Fibroblast of skin of left biceps (primary cell): ENCODE measurements around the gene PPP1R27.

ENCODE experiments used
- DNase-seq, 2 experiments: peaks; one replicate each; pipeline ENCODE4 v3.0.0-alpha.2; 2013; ENCODE audit warnings: low read depth in 2 of 2

Gene PPP1R27

GRCh38 chr17:81834831-81835267 lies at the start of gene PPP1R27:
Gene PPP1R27, minus strand, starts transcription at chr17:81835050. Its CDS starts 97 bp downstream, at chr17:81834953.
- DNase-seq = no peak

- no peak for DNase-seq
These were observed 49.7 kb upstream of the PPP1R27 start for GRCh38 chr17:81884520-81884919.

GRCh38 chr17:81879121-81879520 lies 44.3 kb upstream of the PPP1R27 start:
- no peak for DNase-seq

GRCh38 chr17:81878294-81878693 lies 43.4 kb upstream of the PPP1R27 start:
- DNase-seq = no peak

GRCh38 chr17:81877569-81877968 lies 42.7 kb upstream of the PPP1R27 start:
- DNase-seq = no peak

GRCh38 chr17:81871387-81872230 lies 36.8 kb upstream of the PPP1R27 start:
- DNase-seq = peak; percentile 70

DNA sequence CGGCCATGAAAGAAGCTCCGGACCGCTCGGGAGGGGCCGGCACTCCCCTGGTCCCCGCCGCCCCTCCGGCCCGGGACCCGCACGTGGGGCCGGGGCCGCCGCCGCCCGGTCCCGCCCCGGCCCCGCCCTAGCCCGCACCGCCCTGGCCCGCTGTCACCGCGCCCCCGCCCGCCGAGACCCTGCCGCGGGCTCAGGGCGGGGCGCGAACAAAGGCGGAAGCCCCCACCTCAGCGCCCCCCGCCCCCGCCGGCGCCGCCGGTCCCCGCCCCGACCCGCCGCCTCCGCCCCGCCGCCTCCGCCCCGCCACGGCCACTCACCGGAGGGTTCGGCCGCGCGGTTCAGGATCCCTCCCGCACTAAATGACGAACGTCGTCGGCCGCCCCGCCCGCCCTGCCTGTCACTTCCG lies 36.1 kb upstream of the PPP1R27 start, which contains the start of gene ARHGDIA:
TSS of gene ARHGDIA (minus strand) at position 357 of the 406 bp plus-strand sequence. CDS start 1,407 bp downstream, outside the sequence.
- no peak for DNase-seq

GRCh38 chr17:81870131-81870980 lies 35.5 kb upstream of the PPP1R27 start:
- no peak for DNase-seq

DNA sequence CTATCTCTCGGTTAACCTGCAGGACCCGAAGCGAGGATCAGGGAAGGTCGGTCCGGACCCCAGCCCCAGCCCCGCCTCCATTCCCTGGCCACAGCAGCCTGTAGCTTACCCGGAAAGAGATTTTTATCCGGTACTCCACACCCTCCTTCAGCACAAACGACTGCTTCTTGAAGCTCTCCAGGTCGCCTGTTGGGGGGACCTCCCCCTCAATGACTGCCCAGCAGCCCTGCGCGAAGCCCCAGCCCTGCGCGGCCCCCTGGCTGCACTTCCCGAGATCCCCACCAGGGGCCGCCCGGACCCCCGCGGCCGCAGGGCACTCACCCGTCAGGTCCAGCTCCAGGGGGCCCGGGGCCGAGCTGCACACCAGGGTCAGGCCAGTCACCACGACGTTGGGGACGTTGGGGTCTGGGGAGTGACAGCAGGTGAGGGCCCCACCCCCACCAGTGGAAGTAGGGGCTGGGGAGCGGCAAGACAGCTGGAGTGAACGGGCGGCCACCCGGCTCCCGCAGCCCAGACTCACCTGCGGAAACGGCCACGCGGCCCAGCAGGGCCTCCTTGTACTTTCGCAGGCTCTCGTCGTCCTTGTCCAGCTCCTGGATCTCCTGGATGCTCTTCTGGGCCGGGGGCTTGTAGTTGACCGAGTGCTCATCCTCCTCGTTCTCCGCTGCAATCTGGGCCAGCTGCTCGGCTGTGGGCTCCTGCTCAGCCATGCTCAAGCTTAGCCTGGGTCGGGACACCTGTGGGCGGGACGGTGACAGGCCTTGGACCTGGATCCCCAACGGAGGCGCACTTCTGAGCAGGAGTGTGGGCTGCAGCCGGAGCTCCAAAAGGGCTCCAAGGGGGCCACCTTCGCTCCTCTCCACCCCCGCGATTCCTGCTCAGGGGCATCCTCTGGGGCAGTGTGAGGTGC lies 34.6 kb upstream of the PPP1R27 start:
- DNase-seq = no peak

- peak; percentile 61 to 63 for DNase-seq
These were observed 33.9 kb upstream of the PPP1R27 start for GRCh38 chr17:81868674-81869220.

DNA sequence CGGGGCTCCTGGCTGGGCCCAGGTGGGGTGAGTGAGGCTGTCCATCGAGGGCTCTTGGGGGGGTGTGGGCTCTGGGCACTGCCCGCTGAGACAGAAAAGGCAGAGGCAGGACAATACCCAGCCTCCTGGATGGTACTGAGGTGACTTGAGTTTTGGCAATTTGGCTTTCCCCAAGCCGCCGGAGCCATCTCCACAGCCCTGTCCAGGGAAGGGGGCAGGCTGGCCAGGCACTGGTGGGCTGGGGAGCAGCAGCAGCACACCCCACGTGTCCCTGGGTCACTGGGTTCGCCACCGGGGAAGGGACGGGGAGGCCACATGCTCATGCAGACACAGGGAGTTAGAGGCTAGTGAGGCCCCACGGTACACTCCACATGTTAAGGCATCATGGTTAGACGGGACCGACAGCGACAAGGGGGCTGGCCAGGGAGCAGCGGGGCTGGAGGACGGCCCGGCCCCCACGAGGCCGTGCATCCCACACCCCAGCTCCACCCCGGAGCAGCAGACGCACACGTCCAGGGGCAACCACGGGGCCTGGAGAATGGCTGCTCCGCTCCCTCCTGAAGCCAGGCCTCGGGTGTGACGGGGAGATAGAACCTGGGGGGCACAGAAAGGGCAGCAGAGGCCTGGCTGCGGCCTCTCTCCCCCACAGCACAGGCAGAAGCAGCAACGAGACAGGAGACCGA lies 33.3 kb upstream of the PPP1R27 start:
- no peak for DNase-seq

DNA sequence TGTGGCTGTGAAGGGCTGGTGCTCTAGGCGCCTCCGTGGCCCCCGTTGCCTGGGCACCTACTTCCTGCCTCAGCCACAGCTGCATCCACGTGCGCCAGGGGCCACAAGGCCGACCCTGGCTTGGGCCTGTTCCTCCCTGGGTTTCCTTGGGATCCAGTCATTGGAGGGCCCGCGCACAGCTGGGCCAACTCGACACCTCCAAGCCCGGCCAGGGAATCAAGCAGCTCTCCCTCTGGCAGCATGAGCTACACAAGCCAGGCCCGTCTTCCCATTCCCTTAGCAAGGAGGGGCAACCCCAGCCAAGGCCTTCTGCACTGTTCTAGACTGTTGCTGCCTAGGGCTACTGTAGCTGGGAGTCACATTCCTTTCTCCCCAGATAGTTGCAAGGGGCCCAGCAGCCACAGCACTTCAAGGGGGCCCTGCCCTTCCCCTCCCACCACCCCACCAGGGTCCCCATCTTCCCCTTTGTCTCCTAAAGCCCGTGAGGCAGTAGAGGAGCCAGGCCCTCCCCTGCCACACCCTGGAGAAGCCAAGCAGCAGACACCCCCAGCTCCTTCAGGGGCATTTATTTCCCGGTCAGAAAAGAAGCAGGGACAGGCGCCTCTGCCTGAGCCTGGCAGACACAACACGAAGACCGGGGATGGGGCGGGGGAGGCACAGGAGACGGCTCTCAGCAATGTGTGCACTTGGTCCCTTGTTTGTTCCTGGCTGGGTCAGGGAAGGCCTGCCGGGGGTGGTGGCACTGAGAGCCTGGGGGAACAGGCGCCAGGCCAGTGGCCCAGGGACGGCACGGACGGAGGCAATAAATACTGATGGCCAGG lies 32.5 kb upstream of the PPP1R27 start:
- no peak for DNase-seq

DNA sequence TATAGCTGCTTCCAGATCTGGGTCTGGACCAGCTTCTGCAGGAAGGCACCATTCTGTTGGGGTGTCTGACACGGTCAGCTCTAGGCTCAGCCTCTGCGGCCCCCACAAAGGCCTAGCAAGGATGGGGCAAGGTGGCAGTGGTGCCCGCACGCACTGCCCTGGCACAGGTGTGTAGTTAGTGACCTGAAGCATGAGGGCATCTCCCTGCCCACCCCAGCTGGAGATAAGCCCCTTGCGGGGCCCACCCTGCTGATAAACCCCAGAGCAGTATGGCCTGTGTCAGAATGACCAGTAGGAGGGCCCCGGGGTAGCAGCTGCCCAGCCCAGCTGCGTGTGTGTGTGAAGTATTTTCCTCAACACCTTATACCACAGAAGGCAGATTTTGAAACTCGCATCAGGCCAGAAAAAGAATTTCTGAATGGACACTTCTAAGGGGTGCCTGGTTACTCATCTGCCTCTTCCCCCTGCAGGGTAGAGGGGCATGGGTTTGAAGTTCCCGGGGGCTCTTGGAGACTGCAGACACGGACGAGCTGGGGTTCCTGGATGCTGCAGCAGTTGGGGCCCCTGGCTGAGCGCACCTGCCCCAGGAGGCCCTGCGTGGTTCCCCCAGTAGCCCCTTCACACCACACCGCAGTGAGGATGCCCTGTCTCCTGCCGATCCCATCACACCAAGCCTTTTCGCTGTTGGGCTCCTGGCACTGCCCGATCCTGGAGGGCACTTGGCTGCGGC lies 31.8 kb upstream of the PPP1R27 start:
- no peak for DNase-seq

- DNase-seq = no peak
These were observed 31.0 kb upstream of the PPP1R27 start for GRCh38 chr17:81865733-81866439.

DNA sequence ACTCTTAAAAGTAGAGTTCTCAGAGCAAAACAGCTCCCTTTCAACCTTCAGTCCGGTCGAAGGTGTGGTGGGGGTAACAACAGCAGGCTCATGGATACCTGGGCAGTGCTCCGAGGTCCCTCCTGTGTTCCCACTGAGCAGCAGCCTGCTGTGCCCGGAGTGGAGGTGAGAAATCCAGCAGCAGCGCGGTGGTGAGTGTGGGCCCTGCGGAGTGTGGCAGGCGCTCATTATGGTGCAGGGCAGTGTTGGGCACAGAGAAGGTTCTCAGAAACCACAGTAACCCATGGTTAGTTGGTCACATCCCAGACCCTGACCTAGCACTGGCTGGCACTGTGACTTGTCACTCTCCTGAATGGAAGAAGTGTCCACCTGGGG lies 30.5 kb upstream of the PPP1R27 start:
- no peak for DNase-seq

- DNase-seq = no peak
These were observed 29.3 kb upstream of the PPP1R27 start for GRCh38 chr17:81863833-81864768.

DNA sequence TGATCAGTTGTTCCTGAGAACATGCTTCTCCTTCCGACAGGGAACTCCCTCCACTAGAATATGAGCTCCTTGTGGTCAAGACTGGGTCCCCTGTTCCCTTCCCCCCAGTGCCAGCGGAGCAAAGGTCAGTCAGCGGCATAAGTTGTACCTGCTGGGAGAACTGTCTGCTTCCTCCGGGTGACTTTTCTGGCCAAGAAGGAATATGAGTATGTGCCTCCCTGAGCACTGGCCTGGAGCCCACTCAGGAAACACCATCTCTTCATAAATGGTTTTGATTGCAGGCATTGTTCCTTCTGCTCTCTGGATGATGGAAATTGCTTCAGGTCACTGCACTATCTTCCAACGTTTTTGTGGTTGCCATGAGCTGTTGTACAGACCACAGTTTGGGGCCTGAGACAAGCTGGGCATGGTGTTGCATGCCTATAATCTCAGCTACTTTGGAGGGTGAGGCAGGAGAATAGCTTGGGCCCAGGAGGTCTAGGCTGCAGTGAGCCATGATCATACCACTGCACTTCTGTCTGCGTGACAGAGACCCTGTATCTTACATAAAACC lies 28.3 kb upstream of the PPP1R27 start:
- DNase-seq = no peak
